T-helper 1 cell (primary cell): ENCODE results near the gene CDH26.
A peak's percentile ranks its signal among the peaks of the same experiment; 100 is the strongest.

Experiments used
- DNase-seq, 5 donors: peaks; one replicate each; pipeline ENCODE4 v3.0.0-alpha.2; 2012 to 2020
- total RNA-seq, 4 donors: gene quantifications; one replicate each; lab custom pipeline; 2026; lab: John Stamatoyannopoulos, UW

Gene CDH26
- total RNA-seq: 2.0 to 3.7 (median 2.3) reads per million in 4 donors

DNA sequence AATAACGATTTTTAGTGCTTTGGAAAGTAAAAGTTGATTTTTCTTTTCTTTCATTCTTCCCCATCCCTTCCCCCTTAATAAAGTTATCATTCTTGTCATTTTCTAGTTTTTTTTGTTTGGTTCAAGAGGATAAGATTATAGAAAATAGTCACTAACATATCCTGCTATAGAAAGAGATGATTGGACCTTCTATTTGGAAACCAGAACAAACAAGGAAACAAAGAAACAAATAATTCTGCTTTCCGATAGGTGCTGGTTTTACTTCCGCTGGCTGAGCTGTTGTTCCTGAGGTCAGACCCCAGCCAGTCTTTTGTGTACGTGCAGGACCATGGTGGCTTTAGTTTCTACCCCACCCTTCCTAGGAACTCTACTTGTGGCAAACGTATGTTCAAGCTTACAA, at the start of gene CDH26:
CDH26 (plus strand) TSS at position 301 of the 400 bp plus-strand sequence. CDS start 304 bp downstream, outside the sequence.
- no peak for DNase-seq

DNA sequence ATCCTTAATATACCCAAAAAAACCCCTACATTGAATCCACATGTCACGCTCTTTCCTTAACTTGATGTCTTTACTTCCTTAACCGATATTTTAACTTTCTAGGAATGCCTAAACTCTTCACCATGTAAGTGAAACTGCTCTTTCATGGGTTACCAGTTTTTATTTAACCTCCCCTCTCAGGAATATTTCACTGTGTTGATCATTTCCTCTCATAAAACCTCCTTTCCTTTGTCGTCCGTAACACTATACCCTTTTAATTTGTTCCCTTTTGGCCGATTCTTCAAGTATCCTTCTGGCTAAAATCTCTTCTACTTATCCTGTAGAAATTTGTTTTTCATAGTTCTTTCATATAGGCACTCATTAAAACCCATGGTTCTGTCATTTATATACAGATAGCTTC, 49.4 kb upstream of the CDH26 start:
- no peak for DNase-seq

DNA sequence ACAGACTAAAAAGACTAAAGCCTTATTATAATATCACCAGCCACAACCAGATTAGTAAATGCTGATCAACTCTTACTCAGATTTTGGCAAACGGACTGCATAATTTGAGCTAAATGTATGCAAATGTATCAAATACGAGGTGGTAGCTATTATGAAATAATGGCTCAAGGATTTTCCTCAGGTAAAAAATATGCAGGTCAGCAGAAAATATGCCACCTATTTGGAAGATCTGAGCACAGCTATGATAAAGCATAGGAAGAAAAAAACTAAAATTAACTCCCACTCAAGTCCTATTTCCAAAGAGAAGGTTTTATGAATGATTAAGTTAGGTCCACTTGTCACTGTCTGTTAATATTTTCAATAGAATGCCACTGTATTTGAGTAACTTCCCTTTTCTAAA, 47.2 kb upstream of the CDH26 start:
- no peak for DNase-seq

DNA sequence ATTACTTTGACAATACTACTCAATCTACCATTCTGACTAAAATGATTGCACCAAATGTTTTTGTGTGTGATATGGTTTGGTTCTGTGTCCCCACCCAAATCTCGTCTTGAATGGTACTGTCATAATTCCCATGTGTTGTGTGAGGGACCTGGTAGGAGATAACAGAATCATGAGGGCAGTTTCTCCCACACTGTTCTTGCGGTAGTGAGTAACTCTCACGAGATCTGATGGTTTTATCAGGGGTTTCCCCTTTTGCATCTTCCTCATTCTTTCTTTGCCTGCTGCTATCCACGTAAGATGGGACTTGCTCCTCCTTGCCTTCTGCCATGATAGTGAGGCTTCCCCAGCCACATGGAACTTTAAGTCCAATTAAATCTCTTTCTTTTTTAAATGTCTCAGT, 45.6 kb upstream of the CDH26 start:
- DNase-seq: no peak

DNA sequence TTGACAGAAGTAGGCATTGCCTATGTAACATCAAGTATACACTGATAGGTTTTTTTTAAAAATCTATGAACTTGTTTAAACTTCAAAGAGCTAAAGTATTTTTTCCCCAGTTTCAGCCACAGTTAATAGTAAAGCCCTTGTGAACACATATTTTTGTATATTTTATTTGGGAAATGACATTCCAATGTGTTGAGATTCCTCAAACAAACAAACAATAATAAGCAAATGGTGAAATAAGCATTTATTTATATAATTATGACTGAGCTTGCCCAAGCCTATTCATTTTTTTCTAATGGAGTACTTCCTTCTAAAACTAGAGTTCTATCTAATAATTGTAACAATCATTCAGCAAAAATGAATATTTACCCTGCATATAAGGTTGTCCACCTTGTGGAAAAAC, 37.3 kb upstream of the CDH26 start:
- no peak for DNase-seq

DNA sequence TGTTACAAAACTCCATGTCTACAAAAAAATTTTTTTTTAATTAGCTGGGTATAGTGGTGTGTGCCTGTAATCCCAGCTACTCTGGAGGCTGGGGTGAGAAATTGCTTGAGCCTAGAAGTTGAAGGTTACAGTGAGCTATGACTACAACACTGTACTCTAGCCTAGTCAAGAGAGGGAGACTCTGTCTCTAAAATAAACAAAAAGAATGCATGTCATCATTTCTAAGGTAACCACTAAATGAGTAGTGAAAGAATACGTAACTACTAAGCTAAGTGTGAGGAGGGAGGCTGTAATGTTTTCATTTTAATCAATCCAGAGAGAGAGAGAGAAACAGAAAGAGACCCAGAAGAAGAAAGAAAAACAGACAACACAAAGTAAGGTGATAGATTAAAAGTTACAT, 34.7 kb upstream of the CDH26 start:
- no peak for DNase-seq

DNA sequence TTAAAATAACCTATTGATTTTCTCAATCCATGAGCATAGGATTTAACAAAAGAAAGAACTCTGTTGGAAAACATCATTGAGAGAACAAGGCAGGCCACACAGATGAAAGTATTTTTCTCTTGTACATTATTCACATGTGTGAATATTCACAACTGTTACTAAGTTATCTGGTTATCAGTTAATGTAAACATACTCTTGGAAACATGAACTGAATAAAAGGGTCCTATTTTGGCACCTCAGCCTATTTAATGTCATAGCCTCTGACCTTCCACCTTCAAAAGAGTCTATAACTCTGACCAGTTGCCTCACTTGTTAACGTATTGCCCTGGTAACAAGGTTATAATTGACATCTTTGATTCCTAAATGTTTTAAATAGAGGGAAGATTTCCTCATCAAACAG, 32.9 kb upstream of the CDH26 start:
- DNase-seq: no peak

DNA sequence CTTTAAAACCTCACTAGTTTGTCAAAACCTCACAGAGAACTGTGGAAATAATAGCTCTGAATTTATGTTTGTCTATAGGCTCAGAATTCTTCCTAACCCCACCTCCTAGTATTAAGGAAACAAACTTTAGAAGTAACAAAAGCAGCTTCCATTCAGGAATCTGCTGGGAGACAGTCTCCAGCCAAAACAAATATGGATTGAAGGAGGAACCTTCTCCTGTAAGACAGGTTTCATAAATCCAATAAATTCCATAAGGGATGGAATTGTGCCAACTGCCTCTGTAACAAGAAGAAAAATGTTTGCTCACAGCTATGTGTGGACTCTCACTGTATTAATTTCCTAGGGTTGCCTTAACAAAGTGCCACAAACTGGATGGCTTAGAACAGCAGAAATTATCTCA, 32.3 kb upstream of the CDH26 start:
- no peak for DNase-seq

DNA sequence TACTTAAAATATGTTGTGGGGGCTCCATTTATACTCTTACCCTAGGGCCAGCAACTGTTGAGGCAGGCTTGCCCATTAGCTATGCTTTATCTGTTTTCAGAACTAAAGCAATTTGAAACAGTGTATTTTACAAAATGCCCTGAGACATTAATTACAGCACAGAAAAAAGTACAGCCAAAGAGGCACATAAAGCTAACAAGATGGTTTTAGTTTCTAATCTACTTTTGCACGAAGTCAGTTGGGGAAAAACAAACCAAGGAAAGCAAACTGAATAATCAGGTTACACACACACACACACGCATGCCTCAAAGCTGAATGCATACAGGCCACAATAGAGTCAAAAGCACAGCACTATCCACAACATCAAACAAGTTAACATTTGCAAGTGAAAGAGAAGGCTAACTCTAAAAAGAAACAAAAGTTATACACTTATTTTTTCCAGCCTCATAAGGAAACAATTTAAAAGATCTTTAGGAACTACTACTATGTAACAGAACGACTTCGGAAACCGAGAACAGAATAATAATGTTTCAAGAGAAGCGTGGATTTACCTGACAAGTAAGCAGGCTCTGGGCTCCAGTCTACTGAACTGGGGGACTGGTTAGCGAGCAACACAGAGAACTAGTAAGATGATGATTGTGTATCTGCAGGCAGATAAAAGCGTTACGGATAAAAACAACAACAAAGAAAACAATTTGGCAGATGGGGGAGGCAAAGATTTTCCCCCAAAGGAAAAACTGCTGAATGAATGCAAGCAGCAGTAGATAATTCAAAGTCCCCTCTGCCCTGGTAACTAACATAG, 26.5 kb upstream of the CDH26 start:
- DNase-seq: no peak

DNA sequence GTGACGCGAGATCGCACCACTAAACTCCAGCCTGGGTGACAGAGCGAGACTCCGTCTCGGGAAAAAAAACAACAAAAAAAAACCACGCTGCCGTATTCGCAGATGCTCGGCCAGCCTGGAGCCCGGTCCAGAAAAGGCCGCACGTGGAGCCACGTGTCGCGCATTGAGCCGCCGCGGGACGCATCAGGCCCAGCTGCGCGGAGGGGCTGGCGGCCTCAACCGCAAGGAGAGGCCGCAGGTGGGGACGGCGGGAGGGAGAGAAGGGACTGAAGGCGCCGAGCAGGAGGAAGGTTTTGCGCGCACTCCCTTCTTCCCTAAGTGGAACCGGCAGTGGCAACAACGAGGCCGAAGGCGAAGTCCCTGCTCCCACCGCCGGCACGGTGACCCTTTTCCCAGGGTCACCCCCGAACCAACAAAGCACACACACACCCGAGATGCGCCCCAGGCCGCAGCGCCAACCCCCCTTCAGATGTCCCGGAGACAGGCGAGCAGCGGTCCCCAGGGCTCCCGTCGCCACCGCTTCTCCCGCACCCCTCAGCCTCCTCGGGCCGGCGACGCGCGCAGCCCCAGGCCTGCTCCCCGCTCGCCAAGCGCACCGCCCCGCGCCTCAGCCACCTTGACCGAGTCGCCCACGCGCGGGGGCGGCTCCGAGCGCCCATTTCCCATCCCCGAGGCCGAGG, 25.5 kb upstream of the CDH26 start:
- peak in 1 of 5 donors; percentile 8 for DNase-seq

DNA sequence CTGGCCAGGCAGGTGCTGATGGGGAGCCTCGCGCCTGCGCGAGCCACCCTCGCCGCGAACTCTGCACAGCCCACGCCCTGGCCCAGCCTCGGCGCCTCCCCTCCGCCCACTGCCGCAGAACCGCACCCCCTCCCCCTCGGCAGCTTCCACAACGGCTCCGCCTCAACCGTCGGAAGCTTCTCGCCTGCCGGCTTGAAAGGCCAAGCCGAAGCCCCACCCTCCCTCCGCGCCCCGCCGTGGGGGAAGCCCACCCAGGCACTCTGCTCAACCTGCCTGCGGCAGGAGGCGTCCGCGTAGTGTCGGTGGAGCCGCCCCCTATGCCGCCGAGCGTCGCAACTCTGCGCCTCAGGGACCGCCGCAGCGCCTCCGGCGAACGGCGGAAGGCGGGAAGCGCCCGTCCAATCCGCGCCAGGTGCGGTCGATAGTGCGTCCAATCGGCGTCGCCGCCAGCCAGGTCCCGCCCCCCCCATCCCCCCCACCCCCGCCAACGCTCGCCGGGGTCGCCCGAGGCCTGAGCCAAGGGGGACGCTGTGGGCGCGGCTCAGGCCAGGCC, 24.9 kb upstream of the CDH26 start, which contains the start of gene SYCP2:
SYCP2 (minus strand) TSS at position 342 of the 553 bp plus-strand sequence. CDS start 11,224 bp downstream, outside the sequence.
- peak; percentile 44 to 73 (median 59) for DNase-seq

DNA sequence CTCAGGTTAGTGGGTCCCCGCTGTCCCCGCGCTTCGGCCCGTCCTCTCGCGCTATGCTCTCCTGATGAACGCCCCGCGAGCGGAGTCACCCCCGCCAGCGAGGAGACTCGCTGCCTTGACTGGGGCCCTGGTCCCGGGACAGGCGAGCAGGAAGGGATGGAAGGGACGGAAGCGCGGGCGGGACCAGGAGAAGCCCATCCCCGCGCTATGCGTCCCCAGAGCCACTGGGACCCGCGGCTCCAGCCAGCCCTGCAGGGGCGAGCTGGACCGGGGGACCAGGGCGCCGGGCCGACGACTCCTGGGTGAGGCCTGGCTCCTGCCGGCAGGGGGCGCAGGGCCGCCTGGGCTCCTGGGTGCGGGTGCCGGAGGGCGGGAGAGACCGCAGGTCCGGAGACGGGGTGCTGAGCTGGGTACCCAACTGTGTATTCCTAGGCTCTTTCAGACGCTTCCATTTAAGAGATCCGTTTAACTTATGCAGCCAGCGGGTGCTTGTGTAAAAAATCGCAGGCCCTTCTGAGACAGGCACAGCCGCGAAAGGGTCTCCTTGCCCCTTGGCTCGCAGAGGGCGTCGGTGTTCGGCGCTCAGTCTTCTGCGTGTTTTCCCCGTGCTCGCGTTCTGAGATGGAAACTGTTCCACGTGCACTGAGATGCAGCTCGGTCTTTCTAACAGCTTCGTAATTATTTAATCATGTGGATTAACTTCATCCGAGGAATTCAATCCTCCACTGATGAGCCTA, 24.2 kb upstream of the CDH26 start:
- peak; percentile 62 to 75 (median 70) for DNase-seq

DNA sequence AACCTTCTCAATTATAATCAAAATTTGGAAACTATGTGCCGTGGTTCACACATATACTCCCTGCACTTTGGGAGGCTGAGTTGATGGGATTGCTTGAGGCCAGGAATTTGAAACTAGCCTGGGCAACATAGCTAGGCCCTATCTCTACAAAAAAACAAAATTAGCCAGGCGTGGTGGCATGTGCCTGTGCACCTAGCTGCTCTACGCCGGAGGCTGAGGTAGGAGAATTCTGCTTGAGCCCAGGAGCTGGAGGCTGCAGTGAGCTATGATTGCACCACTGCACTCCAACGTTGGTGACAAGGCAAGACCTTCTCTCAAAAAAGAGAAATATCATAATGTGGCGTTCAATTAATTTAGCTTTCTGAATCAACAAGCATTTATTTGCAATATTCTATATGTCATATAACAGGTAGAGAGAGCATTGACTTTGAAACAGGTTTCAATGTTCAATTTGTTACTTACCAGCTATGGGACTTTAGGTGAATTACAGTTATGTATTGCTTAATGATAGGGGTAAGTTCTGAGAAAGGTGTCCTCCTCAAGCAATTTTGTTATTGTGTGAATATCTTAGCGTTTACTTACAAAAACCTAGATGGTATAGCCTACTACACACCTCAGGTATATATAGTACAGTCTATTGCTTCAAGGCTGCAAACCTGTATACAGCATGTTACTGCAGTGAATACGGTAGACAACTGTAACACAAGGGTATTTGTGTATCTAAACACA, 22.6 kb upstream of the CDH26 start:
- DNase-seq: no peak

DNA sequence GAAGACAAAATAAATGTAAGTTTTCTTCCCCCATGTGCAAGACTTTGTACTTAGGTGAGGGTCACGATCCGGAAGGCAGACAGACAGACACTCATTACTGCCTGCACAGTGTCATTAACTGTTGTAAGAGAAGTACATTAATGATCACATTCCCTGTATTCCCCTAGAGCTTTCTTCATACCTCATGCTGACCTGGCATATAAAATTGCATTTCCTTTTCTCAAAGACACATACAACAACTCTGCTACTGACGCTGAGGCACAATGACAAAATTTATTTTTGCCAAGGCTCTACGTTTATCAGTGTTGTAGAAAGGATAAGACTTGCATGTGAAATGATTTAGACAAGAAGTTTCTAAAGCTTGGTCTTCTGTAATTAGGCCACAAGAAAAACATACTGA, 21.8 kb upstream of the CDH26 start:
- DNase-seq: no peak

DNA sequence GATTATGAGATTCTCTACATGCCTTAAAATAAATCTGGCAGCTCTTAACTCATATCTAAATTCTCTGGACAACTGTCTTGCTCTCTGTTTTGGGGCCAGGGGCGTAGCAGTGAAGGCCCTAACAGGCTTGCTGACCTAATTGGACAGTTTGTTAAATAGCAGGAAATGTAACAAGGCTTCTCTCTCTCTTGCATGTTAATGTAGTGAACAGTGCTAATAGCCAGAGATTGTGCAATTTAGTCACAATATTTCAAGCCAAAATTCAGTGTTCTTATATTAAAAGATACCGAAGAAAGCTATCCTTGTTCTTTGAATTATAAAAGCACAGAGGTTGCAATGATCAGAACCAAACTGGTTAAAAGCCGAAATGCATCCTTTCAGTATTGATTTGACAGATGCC, 21.1 kb upstream of the CDH26 start:
- no peak for DNase-seq

DNA sequence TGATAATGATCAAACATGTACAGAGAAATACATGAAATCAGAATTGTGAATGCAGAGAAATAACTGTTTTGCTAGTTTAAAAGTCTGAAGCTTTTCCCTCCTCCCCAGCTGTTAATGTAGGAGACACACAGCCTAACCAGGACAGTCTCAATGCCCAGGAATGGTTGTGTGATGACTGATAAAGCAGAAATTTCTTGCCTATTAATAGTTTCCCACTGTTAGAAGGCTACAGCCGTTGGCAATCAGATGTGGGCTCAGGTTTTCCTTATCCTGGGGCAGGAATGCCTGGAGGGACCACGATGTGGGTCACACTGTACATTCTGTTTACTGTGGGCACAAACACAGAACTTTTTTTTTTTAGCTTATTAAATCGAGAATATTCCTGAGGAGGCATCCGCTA, 20.0 kb upstream of the CDH26 start:
- DNase-seq: no peak

DNA sequence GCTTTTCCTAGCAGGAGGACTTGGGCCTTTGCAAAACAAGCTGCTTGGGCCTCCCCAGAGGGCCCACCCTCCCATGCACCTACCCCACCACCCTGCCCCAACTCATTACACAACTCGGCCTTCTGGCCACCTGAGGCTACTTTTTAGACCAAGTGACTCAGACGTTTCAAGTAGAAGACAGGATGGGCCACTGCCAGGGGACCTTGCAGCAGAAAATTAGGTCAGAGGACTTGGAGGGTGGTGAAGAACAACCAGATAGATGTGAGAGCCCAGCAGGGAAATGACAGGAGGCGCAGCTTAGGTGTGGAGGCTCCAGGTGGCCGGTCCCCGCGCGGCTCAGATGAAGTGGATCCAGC, 19.5 kb upstream of the CDH26 start:
- DNase-seq: no peak

DNA sequence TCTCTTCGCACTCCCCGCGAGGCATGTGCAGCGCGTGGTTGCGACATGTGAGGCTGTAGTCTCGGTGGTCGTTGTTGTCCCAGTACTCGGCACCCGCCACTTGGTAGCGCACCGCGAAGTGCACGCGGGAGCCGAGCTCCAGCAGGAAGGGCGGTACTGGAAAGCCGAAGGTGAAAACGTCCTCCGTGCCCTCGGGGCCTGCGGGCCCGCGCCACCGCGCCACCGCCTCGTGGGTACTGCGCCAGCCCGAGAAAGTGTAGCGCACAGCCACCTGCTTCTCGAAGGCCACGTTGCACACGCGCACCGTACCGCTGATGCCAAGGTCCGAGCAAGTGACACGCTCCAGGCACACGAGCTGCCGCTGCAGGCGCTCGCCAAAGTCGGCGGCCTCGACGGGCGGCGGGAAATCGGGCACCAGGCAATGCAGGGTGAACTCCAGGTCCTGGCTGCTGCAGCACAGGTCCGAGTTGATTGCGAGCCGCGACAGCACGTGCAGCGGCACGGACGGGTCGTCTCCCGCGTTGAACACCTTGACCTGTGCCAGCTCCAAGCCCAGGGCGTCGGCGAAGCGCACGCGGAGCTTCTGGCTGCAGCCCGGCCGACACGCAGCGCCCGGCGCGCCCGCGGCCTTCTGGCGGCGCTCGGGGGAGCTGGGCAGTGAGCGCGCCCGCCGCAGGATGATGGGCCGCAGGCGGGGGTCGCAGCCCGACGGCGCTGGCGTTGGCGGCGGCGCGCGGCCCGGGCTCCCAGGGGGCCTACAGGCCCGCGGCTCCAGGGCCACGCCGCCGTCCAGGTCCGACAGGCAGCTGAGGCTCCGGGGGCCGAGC, 19.0 kb upstream of the CDH26 start:
- peak in 2 of 5 donors; percentile 4 to 10 for DNase-seq

DNA sequence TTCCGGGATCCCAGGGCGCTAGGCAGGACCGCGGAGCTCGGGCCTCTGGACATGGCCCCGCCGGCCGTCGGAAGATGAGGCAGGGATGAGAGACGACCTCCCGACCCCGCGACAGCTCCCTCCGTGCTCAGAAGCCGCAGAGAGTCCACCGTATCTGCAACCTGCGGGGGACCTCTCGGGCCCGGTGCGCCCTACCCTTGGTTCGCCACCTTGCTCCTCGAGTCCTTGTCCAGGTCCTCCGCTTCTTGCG, 18.4 kb upstream of the CDH26 start:
- DNase-seq: peak in 1 of 5 donors; percentile 8

DNA sequence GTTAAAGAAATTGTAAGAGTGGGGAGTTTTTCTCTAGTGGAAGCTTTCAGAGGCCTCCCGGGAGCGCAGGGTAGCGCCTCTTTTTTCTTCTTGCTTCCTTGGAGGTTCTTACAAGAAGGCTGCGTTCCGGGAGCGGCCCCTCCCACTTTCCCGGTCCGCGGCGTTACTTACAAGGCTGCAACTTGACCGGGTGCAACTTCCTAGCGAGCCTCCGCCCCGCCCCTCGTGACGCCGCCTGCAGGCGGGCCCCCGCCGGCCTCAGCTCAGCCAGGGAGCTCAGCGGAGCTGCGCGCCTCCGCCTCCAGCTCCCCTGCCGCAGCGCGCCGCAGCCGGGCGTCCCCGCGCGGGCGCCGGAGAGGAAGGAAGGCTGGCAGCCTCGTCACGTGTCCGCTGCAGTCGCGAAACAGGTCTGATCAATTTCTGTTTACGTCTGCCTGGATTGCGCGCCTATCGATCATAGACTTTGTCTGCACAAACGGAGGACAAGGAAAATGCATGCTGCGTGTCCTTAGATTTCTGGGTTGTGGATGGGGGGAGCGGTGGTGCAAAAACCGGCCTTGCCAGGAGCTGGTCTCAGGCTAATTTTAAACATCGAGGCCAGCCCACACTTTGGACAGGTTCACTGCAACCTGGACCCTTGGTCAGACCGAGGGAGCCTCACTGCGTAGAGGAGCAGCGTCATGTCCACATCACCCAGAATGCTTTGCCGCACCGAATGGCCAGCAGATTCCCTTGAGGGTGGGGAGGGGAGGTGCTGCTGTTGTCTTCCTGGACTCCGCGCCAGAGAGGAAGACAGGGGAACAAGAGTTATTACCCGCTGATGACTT, 17.9 kb upstream of the CDH26 start, which contains the start of the genes FAM217B and PPP1R3D:
FAM217B (plus strand) TSS at position 261 of the 827 bp plus-strand sequence. CDS start 3,555 bp downstream, outside the sequence.
PPP1R3D (minus strand) TSS at position 177 of the 827 bp plus-strand sequence. CDS start 374 bp downstream, outside the sequence.
- DNase-seq: peak; percentile 79 to 94 (median 80)

DNA sequence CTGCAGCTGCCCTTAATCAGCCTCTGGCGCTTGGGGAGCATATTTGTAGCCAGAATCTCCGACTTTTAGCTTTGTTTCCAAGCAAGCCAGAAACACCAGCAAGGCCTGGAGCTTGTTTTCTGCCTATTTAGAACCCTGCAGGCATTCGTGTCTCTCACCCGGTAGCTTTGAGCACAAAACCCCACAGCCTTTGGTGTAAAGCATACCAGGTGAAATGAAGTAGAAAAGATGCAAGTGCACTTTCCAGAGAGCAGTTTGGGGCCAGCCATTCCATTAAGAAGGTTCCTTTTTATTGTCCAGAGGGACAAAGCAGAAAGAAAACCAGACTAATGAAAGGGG, 17.3 kb upstream of the CDH26 start:
- no peak for DNase-seq
